ENCODE results near the gene PHF20. TPM values are rescaled to one million over a fixed set of nuclear protein-coding genes. Genes with fewer than 3 reads are reported as not detected.

Gene PHF20
- total and polyA plus RNA-seq, 9 donors = 17.6 to 70.0 (median 47.0) TPM

GRCh38 chr20:35823147-35823546, 51.3 kb downstream of the PHF20 start:
- no peak overlapping the region for H3K27ac ChIP-seq

GRCh38 chr20:35823937-35824336, 52.1 kb downstream of the PHF20 start:
- Histone ChIP-seq H3K36me3 (no peaks in the 10 kb centered on the region), H3K4me1 (ENCODE audit: insufficient read depth) (peaks cover 1% of the 10 kb centered on the region), H3K4me3 (no peak overlapping the region), H3K9me3 (no peaks in the 10 kb centered on the region), H3K27me3 (no peaks in the 10 kb centered on the region), H3K27ac (no peak overlapping the region)
- intact Hi-C loops (cut with DNase I) = no loop called here
- no peak for TF ChIP-seq POLR2A (IDR thresholded peaks at IDR 0.05)
- TF ChIP-seq, protein P1, sequence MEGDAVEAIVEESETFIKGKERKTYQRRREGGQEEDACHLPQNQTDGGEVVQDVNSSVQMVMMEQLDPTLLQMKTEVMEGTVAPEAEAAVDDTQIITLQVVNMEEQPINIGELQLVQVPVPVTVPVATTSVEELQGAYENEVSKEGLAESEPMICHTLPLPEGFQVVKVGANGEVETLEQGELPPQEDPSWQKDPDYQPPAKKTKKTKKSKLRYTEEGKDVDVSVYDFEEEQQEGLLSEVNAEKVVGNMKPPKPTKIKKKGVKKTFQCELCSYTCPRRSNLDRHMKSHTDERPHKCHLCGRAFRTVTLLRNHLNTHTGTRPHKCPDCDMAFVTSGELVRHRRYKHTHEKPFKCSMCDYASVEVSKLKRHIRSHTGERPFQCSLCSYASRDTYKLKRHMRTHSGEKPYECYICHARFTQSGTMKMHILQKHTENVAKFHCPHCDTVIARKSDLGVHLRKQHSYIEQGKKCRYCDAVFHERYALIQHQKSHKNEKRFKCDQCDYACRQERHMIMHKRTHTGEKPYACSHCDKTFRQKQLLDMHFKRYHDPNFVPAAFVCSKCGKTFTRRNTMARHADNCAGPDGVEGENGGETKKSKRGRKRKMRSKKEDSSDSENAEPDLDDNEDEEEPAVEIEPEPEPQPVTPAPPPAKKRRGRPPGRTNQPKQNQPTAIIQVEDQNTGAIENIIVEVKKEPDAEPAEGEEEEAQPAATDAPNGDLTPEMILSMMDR (IDR thresholded peaks at IDR 0.05) = no peak
- no peak for TF ChIP-seq EP300 (IDR thresholded peaks at IDR 0.05)
- WGBS, 3 donors = 85 to 96% (median 88%) methylated on average over 2 of the region's 2 CpGs
- DNase-seq = no peak

More at GRCh38 chr20:35823147-35823546, 51.3 kb downstream of the PHF20 start:
- Histone ChIP-seq H3K36me3 (no peaks in the 10 kb centered on the region), H3K4me3 (no peak overlapping the region), H3K4me1 (ENCODE audit: insufficient read depth) (peaks cover 1% of the 10 kb centered on the region), H3K9me3 (no peaks in the 10 kb centered on the region), H3K27me3 (no peaks in the 10 kb centered on the region)
- 64 to 65% (median 64%) methylated on average over 6 of the region's 6 CpGs for WGBS, 3 donors
- no peak for DNase-seq
- intact Hi-C loops (cut with DNase I) = no loop called here
- TF ChIP-seq POLR2A (IDR thresholded peaks at IDR 0.05) = no peak
- TF ChIP-seq, protein P1 (IDR thresholded peaks at IDR 0.05) = no peak

- Histone ChIP-seq H3K4me1 (ENCODE audit: insufficient read depth) (peaks cover 1% of the 10 kb centered on the region), H3K27ac (no peak overlapping the region), H3K36me3 (no peaks in the 10 kb centered on the region), H3K27me3 (no peaks in the 10 kb centered on the region), H3K4me3 (no peak overlapping the region), H3K9me3 (no peaks in the 10 kb centered on the region)
- WGBS, 3 donors = 95 to 100% (median 97%) methylated on average over 1 of the region's 1 CpG
- TF ChIP-seq POLR2A (IDR thresholded peaks at IDR 0.05) (no peak), EP300 (IDR thresholded peaks at IDR 0.05) (no peak)
- intact Hi-C loops (cut with DNase I) = no loop called here
- no peak for DNase-seq
Measured at GRCh38 chr20:35826397-35826998, 54.7 kb downstream of the PHF20 start.

DNA sequence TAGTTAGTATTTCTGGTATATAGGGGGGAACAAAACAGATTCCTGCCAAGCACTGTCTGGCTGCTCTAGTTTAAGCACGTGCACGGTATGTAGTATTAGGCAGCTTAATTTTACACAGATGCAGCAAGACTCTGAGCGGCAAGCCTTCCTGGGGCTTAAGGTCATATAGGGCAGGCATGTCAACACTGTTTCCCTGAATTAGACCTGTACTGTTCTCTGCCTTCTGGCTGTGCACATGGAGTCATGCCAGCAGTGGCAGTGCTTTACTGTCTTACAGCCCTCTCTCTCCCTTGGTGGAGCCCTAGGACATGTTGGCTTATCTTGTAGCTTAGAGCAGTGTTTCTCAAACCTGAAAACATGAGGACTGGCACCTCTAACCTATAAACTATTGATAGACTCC, 56.6 kb downstream of the PHF20 start:
- H3K9me3 ChIP-seq = no peaks in the 10 kb centered on the region
- no peak for DNase-seq
- no peaks in the 10 kb centered on the region for H3K4me1 ChIP-seq (ENCODE audit: insufficient read depth)
- H3K4me3 ChIP-seq = no peak overlapping the region
- intact Hi-C loops (cut with DNase I) = no loop called here
- TF ChIP-seq, protein P1 (IDR thresholded peaks at IDR 0.05) = no peak
- no peak for TF ChIP-seq POLR2A (IDR thresholded peaks at IDR 0.05)
- no peak for TF ChIP-seq EP300 (IDR thresholded peaks at IDR 0.05)
- no peak overlapping the region for H3K27ac ChIP-seq
- H3K27me3 ChIP-seq = no peaks in the 10 kb centered on the region
- 77 to 83% (median 79%) methylated on average over 3 of the region's 3 CpGs for WGBS, 3 donors
- no peaks in the 10 kb centered on the region for H3K36me3 ChIP-seq

- no peak for DNase-seq
- intact Hi-C loops (cut with DNase I) = no loop called here
- Histone ChIP-seq H3K4me1 (ENCODE audit: insufficient read depth) (no peaks in the 10 kb centered on the region), H3K4me3 (no peak overlapping the region), H3K27me3 (no peaks in the 10 kb centered on the region), H3K27ac (no peak overlapping the region), H3K9me3 (no peaks in the 10 kb centered on the region), H3K36me3 (no peaks in the 10 kb centered on the region)
- no peak for TF ChIP-seq EP300 (IDR thresholded peaks at IDR 0.05)
- 91 to 98% (median 96%) methylated on average over 4 of the region's 4 CpGs for WGBS, 3 donors
Measured at GRCh38 chr20:35828916-35829315, 57.1 kb downstream of the PHF20 start.

All from ovary (tissue), 9 donors.